ENCODE measurements around the gene POPDC3.
"Not testable (repeated sequence)": the region's sequence is repeated elsewhere in the genome, so short reads cannot be mapped to it uniquely, and the experiment has no call there.

The POPDC3 gene

DNA sequence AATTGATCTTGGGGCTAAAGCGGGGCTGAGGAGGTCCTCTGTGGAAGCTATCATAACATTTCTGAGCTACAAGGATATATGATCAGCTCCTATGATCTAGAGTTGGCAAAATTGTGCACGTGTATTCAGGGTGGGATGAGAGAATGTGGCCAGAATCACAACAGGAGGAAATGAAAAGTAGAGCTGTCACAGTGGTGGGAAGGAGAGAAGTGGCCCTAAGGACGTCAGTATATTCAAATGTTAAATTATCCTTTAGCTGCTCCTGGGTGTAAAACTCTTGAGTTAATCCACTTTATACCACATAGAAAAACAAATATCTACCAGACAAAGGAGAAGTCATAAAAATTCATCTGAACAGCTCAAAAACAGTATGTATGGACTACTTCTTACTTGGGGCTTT lies 14.8 kb upstream of the POPDC3 start:
- no peak for DNase-seq (ENCODE audit: low read depth)

DNA sequence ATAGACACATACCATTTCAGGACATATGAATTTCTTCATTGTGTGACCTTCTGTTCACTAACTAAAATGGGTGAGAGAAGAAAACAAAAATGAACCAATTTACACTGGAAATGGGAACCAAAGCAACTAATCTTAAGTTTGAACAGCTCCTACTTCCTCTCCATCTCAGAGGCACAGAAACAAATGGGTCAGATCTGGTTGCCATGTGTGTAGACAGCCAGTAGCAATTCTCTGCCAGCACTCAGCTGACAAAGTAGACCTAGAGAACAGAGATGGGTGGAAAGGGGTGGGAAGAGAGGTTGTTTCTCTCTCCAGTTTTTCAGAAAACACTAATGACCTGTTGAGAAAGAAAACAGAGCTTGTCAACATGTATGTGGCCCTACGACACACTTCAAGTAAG lies 14.3 kb upstream of the POPDC3 start:
- DNase-seq (ENCODE audit: low read depth), result no peak

DNA sequence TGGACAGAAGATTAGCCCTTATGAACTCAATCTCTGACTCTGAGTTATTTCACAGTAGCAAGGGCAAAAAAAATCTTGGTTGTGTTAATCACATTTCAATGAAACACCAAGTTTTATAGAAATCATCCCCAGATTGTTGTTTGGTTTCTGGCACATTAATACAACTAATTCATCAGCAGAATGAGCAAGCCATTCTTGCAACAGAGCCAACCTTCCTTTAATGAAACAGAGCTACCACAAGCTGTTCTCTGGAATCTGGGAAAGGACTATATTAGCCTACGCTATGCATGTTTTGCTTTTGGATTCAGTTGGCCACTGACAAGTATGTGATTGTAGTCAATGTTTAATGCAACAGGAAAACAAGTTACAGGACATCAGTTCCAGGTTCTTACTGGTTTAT lies 13.8 kb upstream of the POPDC3 start:
- no peak for DNase-seq (ENCODE audit: low read depth)

DNA sequence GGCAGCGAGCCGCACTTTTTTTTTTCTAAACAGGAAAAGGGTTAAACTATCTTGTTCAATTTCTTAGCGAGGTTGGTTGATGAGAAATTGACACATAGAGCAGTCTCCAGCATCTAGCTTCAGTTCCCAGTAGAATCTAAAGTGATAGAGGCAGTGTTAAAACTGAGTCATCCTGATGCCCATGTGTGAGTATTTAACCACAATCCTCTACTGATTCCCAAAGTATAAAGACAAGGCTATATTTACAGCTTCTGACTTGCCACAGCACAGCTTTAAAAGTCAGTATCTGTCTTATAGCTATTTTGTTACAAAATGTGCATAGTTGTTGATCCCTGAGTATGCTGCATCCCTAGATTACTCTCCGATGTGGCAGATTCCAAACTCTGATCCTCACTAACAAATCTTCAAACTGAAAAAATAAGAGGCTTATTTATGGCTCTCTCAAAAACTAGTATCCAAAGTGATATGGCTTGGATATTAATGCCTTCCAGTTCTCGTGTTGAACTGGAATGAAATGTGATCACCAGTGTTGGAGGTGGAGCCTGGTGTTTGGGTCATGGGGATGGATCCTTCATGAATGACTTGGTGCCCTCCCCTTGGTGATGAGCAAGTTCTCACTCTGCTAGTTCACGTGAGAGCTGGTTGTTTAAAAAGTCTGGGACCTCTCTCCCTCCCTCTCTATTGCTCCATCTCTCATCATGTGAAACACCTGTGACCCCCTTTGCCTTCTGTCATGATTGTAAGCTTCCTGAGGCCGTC lies 13.1 kb upstream of the POPDC3 start:
- DNase-seq (ENCODE audit: low read depth), result no peak

DNA sequence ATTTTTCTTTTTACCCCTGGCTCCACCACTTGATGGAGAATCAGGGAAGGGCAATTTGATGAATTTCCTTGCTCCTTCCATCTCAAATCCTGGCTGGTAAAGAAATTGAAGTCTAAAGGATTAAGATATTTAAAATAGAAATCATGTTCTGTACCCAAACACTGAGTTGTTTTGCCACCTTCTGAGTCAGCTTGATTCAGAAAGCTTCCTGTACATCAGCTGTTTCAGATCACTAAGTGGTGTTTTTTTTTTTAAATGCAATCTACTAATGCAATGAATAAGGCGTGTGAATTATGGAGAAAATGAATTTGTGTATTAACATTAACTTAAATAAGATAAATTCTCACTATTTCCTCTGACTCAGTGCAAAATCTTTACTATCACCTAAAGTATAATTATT lies 11.5 kb upstream of the POPDC3 start:
- no peak for DNase-seq (ENCODE audit: low read depth)

DNA sequence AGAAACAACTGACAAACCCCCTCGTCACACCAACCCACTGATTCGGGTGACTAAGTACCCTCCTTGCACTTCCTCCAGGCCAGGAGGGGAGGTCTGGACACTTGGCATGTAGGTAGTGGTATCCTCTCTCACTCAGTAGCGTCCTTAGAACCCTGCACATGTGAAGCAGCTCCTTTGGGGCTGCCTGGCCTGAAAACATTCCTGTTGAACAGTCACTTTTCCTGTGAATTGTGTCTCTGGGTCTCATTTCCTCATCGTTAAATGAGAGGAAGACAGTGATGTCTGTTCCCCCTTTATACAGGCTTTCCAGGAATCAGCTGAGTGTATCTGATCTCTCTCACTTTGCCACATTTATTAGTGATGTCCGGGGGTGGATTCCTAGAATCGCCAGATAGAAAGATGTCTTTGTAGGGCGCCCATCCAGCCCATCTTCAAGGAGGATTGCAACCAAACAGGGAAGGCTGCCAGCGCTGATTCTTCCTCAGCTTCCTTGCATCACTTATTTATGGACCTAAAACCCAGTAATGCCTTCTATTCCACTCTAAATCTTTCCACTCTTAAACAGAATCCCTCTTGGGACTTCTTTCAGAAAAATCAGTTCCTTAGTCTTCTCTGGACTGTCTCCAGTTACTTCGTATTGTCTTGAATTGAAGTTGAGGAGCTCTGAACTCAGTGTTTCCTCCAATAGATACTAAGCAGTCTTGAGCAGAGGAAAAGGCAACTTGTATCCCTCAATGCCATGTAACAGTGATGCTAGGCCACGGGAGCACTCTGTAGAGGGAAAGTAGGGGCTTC lies 9.4 kb upstream of the POPDC3 start:
- DNase-seq (ENCODE audit: low read depth), result no peak

GRCh38 chr6:105188251-105188650 lies 8.4 kb upstream of the POPDC3 start:
- no peak for DNase-seq (ENCODE audit: low read depth)

GRCh38 chr6:105186576-105186975 lies 6.8 kb upstream of the POPDC3 start:
- no peak for DNase-seq (ENCODE audit: low read depth)

GRCh38 chr6:105184921-105185320 lies 5.1 kb upstream of the POPDC3 start:
- DNase-seq (ENCODE audit: low read depth), result no peak

DNA sequence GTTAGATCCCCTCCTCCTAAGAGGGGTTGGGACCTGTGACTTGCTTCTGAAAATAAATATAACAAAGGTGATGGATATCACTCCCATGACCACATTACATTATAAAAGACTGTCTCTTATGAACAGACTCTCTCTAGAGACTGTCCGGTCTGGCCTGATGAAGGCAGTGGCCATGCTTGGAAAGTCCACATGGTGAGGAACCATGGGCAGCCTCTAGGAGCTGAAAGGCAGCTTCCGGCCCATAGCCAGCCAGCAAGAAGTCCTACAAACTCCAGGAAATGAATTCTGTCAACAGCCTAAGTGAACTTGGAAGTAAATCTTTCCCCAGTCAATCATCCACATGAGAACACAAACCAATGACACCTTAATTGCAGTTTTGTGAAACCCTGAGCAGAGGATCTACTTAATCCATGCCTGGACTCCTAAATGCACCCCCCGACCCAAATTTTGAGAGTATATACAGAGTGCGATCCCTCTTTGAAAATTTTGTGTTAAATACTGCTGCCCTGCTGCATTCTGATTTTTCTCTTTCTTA lies 2.2 kb upstream of the POPDC3 start:
- no peak for DNase-seq (ENCODE audit: low read depth)

DNA sequence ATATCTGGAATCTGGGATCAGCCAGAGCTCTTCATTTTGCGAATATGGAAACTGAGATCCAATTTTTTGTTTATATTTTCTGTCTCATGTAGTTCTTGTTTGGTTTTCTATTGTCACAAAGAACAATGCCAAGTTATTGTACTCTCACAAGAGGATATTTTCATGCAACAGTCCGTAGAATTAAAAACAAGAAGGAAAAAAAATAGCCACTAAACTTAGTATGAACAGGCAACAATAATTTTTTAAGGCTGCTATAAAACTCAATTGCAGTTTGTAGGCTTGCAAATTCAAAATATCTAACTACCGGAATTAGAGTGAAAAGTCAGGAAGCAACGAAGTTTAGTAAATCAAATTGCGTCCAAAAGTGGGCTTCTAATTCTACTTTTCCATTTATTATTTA lies 1.2 kb downstream of the POPDC3 start:
- DNase-seq (ENCODE audit: low read depth), result no peak

GRCh38 chr6:105178110-105178509 lies 1.7 kb downstream of the POPDC3 start:
- no peak for DNase-seq (ENCODE audit: low read depth)

GRCh38 chr6:105177556-105177955 lies 2.3 kb downstream of the POPDC3 start:
- no peak for DNase-seq (ENCODE audit: low read depth)

GRCh38 chr6:105174512-105174911 lies 5.3 kb downstream of the POPDC3 start:
- no peak for DNase-seq (ENCODE audit: low read depth)

GRCh38 chr6:105172515-105172914 lies 7.3 kb downstream of the POPDC3 start:
- not testable (repeated sequence) for DNase-seq (ENCODE audit: low read depth)

DNA sequence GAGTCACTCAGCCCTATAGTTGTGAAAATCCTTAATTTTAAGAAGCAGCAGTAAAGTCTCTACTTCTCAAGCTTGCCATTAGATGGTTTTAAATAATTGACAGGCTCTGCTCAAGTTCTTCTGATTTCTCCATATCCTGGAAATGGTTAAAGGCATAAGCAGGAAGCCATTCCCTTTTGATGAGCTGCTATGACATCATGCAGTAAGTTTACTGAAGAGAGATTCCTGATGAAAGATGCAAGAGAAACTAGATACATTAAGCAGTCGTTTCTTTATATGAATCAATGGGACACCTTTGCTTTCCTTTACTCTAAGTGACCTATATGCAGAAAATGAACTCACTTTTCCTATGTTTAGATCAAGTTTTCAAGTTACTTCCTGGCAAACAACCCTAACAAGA lies 9.8 kb downstream of the POPDC3 start:
- DNase-seq (ENCODE audit: low read depth), result no peak

GRCh38 chr6:105167914-105168313 lies 11.9 kb downstream of the POPDC3 start:
- DNase-seq (ENCODE audit: low read depth), result no peak

DNA sequence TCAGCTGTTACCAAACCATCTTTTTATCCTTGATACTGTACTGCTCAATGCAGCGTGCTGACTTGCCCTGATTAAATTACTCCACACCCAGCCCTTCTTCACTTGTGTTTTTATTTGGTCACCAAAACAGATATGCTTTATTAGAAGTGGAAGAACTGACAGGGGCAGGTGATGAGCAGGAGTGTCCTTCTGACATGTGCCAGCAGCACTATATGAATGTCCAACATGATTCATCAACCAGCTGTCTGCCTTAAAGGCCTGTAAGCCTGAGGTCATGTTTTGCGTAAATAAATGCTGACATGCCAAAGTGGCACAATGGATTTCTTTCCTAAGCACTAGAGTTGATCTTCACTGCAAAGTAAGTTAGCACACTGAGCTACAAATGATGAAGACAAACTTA lies 15.4 kb downstream of the POPDC3 start:
- no peak for DNase-seq (ENCODE audit: low read depth)

DNA sequence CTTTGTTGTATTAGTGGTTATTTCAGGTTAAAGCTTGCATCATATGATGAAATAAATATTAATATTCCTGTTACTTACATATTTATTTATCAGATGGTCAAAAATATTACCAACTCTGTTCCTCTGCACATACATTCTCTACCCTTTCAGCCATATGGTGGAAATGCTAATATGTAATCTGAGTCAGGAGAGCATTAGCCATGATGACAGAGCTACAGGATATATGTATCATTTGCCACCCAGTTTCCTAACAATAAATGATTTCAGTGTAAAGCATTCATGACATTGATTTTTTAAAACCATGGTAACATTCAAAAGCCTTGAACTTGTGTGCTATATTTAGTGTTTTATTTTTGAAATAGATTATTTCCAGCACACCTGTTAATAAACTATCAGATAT lies 16.6 kb downstream of the POPDC3 start:
- no peak for DNase-seq (ENCODE audit: low read depth)

GRCh38 chr6:105162377-105162776 lies 17.4 kb downstream of the POPDC3 start:
- no peak for DNase-seq (ENCODE audit: low read depth)

- no peak for DNase-seq (ENCODE audit: low read depth)
Measured at GRCh38 chr6:105161421-105161820, 18.4 kb downstream of the POPDC3 start.

GRCh38 chr6:105153676-105154075 lies 26.1 kb downstream of the POPDC3 start:
- DNase-seq (ENCODE audit: low read depth), result no peak

DNA sequence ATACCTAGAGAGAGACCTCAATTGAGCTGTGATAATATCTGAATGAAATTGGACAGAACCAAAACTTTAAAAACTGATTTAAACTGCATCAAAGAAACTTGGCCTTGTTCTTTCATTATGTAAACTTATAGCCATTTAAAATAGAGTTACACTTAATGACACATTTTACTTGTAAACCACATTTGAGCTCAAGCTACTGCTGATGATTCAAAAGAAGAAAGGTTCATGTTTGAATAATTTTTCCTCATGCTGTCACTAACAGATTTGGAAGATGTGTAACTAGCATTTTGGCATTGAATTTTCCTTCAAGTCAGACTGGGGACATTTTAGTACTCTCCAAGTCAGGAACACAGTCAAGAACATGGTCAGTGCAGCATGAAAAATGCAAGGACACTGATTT lies 26.9 kb downstream of the POPDC3 start:
- no peak for DNase-seq (ENCODE audit: low read depth)

Measured in stimulated activated CD8-positive, alpha-beta memory T cell treated with anti-CD3 and anti-CD28 coated beads, Interleukin-15, amount 100 ng/mL, for 1 hour (primary cell).